Dedifferentiated amniotic fluid mesenchymal stem cell (primary cell): ENCODE measurements around the gene NSUN6.
"Not testable (repeated sequence)": the region's sequence is repeated elsewhere in the genome, so short reads cannot be mapped to it uniquely, and the experiment has no call there.

ENCODE experiments used
- DNase-seq: peaks from one replicate; pipeline ENCODE4 v3.0.0-alpha.2; 2016; ENCODE audit errors: extremely low spot score

The NSUN6 gene

GRCh38 chr10:18610517-18610916, 40.9 kb downstream of the NSUN6 start:
- DNase-seq, result peak; percentile 39

GRCh38 chr10:18608596-18608995, 42.8 kb downstream of the NSUN6 start:
- DNase-seq, result no peak

GRCh38 chr10:18607503-18608378, 43.6 kb downstream of the NSUN6 start:
- DNase-seq, result peak; percentile 59

GRCh38 chr10:18606051-18606695, 45.2 kb downstream of the NSUN6 start:
- no peak for DNase-seq

- no peak for DNase-seq
Measured at GRCh38 chr10:18601321-18601720, 50.1 kb downstream of the NSUN6 start.

GRCh38 chr10:18599392-18599791, 52.0 kb downstream of the NSUN6 start:
- DNase-seq, result no peak

- DNase-seq, result no peak
Measured at GRCh38 chr10:18594574-18595156, 56.7 kb downstream of the NSUN6 start.

- not testable (repeated sequence) for DNase-seq
Measured at GRCh38 chr10:18591141-18591540, 60.2 kb downstream of the NSUN6 start.

GRCh38 chr10:18586637-18587036, 64.8 kb downstream of the NSUN6 start:
- DNase-seq, result not testable (repeated sequence)

GRCh38 chr10:18583575-18584270, 67.7 kb downstream of the NSUN6 start:
- no peak for DNase-seq

- DNase-seq, result no peak
Measured at GRCh38 chr10:18582803-18583202, 68.6 kb downstream of the NSUN6 start.

- no peak for DNase-seq
Measured at GRCh38 chr10:18577823-18578685, 73.3 kb downstream of the NSUN6 start.

- DNase-seq, result no peak
Measured at GRCh38 chr10:18576586-18576985, 74.8 kb downstream of the NSUN6 start.

GRCh38 chr10:18572959-18573561, 78.3 kb downstream of the NSUN6 start:
- DNase-seq, result no peak

- DNase-seq, result no peak
Measured at GRCh38 chr10:18571780-18572179, 79.6 kb downstream of the NSUN6 start.

GRCh38 chr10:18571076-18571475, 80.3 kb downstream of the NSUN6 start:
- DNase-seq, result no peak

- not testable (repeated sequence) for DNase-seq
Measured at GRCh38 chr10:18570386-18570785, 81.0 kb downstream of the NSUN6 start.

- DNase-seq, result no peak
Measured at GRCh38 chr10:18567343-18567856, 84.0 kb downstream of the NSUN6 start.

GRCh38 chr10:18566177-18566576, 85.2 kb downstream of the NSUN6 start:
- no peak for DNase-seq

- no peak for DNase-seq
Measured at GRCh38 chr10:18565006-18565405, 86.4 kb downstream of the NSUN6 start.
